Activated CD8-positive, alpha-beta T cell treated with anti-CD3 and anti-CD28 coated beads for 36 hours (primary cell): ENCODE measurements around the gene KDM2A. TPM values are rescaled to one million over a fixed set of nuclear protein-coding genes. Genes with fewer than 3 reads are reported as not detected.

Experiments
- ATAC-seq: fragments of 200-7000 bp; cut with Tn5 transposase; one replicate; pipeline ENCODE4 v1.10.0; 2021; ENCODE audit warnings: mild to moderate bottlenecking, moderate library complexity
- CTCF ChIA-PET: fragments of 350-600 bp; sonication (Branson Sonifier 250); formaldehyde crosslinking; loops from one replicate; lab custom pipeline; 2021; ENCODE audit warnings: antibody characterized with exemption; lab: Charles Lee
- POLR2A ChIA-PET: fragments of 350-600 bp; sonication (Branson Sonifier 250); formaldehyde crosslinking; loops from one replicate; lab custom pipeline; 2021; ENCODE audit warnings: antibody characterized with exemption; lab: Charles Lee
- DNase-seq: peaks from one replicate; pipeline ENCODE4 v3.0.0-alpha.2; 2020
- H3K27ac Mint-ChIP-seq: one replicate; pipeline ENCODE4 v1.8.0; 2021; ENCODE audit warnings: mild to moderate bottlenecking, mixed read lengths
- H3K27me3 Mint-ChIP-seq: one replicate; pipeline ENCODE4 v1.8.0; 2021; ENCODE audit warnings: mixed read lengths
- H3K36me3 Mint-ChIP-seq: one replicate; pipeline ENCODE4 v1.8.0; 2021; ENCODE audit warnings: low read depth, mixed read lengths
- H3K4me1 Mint-ChIP-seq: one replicate; pipeline ENCODE4 v1.8.0; 2021; ENCODE audit warnings: low read depth, mixed read lengths
- H3K4me3 Mint-ChIP-seq: one replicate; pipeline ENCODE4 v1.8.0; 2021; ENCODE audit warnings: mild to moderate bottlenecking, moderate library complexity, mixed read lengths
- H3K9me3 Mint-ChIP-seq: one replicate; pipeline ENCODE4 v1.8.0; 2021; ENCODE audit warnings: mixed read lengths
- CTCF ChIP-seq: fragments of 200-600 bp; IDR thresholded peaks from one replicate; pipeline ENCODE4 v1.8.0; 2022; ENCODE audit warnings: antibody characterized with exemption, mild to moderate bottlenecking
- intact Hi-C: fragments of 100-400 bp; cut with micrococcal nuclease; formaldehyde crosslinking; loops from one replicate; pipeline ENCODE4 v1.10.0; 2022
- total RNA-seq, 2 experiments: library from RNA; stranded (reverse); gene quantifications; one replicate each; pipeline ENCODE4 v1.2.3, GENCODE V29; 2021

KDM2A gene
- total RNA-seq, 2 experiments from 2014 or later: 79.6 to 88.1 TPM

- H3K9me3 Mint-ChIP-seq: no peaks in the 10 kb centered on the region
- ChIA-PET CTCF (interaction anchor here (1.0 to 7.1 kb wide), 9 partner anchors 9 to 361 kb away, joined by 3 to 65 read pairs (median 8); partner anchors contain the start of genes ANKRD13D and TBC1D10C), POLR2A (interaction anchor here (0.6 to 19.8 kb wide), 18 partner anchors 12 to 706 kb away, joined by 3 to 308 read pairs (median 5); partner anchors contain the start of genes ANKRD13D and PTPRCAP)
- H3K36me3 Mint-ChIP-seq: peaks cover 62% of the 10 kb centered on the region
- TF ChIP-seq CTCF: no peak
- H3K4me1 Mint-ChIP-seq: peaks cover 62% of the 10 kb centered on the region
- DNase-seq: peak; percentile 93
- intact Hi-C loops: loop anchor here (2.0 kb wide), 1 partner anchor 48 kb away; no protein-coding TSS in a partner anchor
- H3K27me3 Mint-ChIP-seq: no peaks in the 10 kb centered on the region
- ATAC-seq: peak; percentile 61
- H3K4me3 Mint-ChIP-seq: peak overlapping the region; percentile 90
- H3K27ac Mint-ChIP-seq: peak overlapping the region; percentile 97
Measured at GRCh38 chr11:67268081-67268961, 149.3 kb downstream of the KDM2A start.

GRCh38 chr11:67268962-67269268 is 149.9 kb downstream of the KDM2A start:
- TF ChIP-seq CTCF: no peak
- intact Hi-C loops: loop anchor here (2.0 kb wide), 1 partner anchor 48 kb away; no protein-coding TSS in a partner anchor
- Mint-ChIP-seq H3K27ac (peak overlapping the region; percentile 97), H3K9me3 (no peaks in the 10 kb centered on the region), H3K27me3 (no peaks in the 10 kb centered on the region), H3K4me1 (peaks cover 62% of the 10 kb centered on the region), H3K36me3 (peaks cover 62% of the 10 kb centered on the region), H3K4me3 (peak overlapping the region; percentile 90)
- DNase-seq (no peak), ATAC-seq (no peak)
- ChIA-PET CTCF (interaction anchor here (2.3 to 7.1 kb wide), 4 partner anchors 9 to 49 kb away, joined by 6 to 65 read pairs (median 34); partner anchors contain the start of gene ANKRD13D), POLR2A (interaction anchor here (0.9 to 19.8 kb wide), 8 partner anchors 11 to 84 kb away, joined by 3 to 308 read pairs (median 6); partner anchors contain the start of gene ANKRD13D)

- peak overlapping the region; percentile 90 for H3K4me3 Mint-ChIP-seq
- CTCF ChIA-PET: interaction anchor here (1.4 to 7.1 kb wide), 6 partner anchors 8 to 113 kb away, joined by 3 to 65 read pairs (median 6); partner anchors contain the start of gene ANKRD13D
Measured at GRCh38 chr11:67269401-67270255, 150.6 kb downstream of the KDM2A start.

More at GRCh38 chr11:67269401-67270255, 150.6 kb downstream of the KDM2A start:
- intact Hi-C loops: loop anchor here (2.0 kb wide), 2 partner anchors 19 to 47 kb away; partner anchors contain the start of gene ANKRD13D
- POLR2A ChIA-PET: interaction anchor here (0.8 to 19.8 kb wide), 11 partner anchors 10 to 187 kb away, joined by 3 to 308 read pairs (median 5); partner anchors contain the start of gene ANKRD13D
- peak overlapping the region; percentile 97 for H3K27ac Mint-ChIP-seq
- DNase-seq (no peak), ATAC-seq (no peak)
- H3K9me3 Mint-ChIP-seq: no peaks in the 10 kb centered on the region
- H3K36me3 Mint-ChIP-seq: peaks cover 66% of the 10 kb centered on the region
- no peaks in the 10 kb centered on the region for H3K27me3 Mint-ChIP-seq
- peaks cover 59% of the 10 kb centered on the region for H3K4me1 Mint-ChIP-seq
- TF ChIP-seq CTCF: no peak
